ENCODE measurements around the gene GSK3B. TPM values are rescaled to one million over a fixed set of nuclear protein-coding genes. Genes with fewer than 3 reads are reported as not detected.

The GSK3B gene
- total RNA-seq, 1 experiment from 2014 or later: 56.6 TPM

DNA sequence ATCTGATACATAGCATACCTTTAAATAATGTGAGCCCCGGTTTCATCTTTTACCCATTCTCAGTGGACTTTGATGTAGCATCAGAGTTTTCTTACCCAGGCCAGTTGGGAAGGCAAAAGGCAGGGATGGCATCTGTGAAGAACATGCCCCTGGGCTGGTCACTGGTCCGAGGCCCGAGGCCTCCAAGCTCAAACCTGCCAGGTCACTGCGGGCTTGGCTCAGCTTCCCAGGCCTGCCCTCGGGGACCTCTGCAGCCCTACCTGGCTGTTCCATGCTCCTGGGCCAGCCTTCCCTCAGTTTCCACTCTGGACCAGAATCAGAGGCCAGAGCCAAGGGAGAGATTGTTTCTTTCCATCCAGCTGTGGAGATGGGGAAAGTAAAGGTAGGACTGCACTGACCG, 285.4 kb downstream of the GSK3B start:
- no peaks in the 10 kb centered on the region for H3K36me3 ChIP-seq (ENCODE audit: insufficient read depth, low read length, poor library complexity, severe bottlenecking)
- ChIA-PET POLR2A (ENCODE audit: low non-redundant PET) (no interaction called here), CTCF (interaction anchor here (0.5 kb wide), 1 partner anchor 151 kb away, joined by 5 read pairs; no protein-coding TSS in a partner anchor)
- no peak for TF ChIP-seq EZH2 (IDR thresholded peaks at IDR 0.05; ENCODE audit: borderline replicate concordance, low read depth, low read length, poor library complexity, severe bottlenecking)
- TF ChIP-seq, protein P1, sequence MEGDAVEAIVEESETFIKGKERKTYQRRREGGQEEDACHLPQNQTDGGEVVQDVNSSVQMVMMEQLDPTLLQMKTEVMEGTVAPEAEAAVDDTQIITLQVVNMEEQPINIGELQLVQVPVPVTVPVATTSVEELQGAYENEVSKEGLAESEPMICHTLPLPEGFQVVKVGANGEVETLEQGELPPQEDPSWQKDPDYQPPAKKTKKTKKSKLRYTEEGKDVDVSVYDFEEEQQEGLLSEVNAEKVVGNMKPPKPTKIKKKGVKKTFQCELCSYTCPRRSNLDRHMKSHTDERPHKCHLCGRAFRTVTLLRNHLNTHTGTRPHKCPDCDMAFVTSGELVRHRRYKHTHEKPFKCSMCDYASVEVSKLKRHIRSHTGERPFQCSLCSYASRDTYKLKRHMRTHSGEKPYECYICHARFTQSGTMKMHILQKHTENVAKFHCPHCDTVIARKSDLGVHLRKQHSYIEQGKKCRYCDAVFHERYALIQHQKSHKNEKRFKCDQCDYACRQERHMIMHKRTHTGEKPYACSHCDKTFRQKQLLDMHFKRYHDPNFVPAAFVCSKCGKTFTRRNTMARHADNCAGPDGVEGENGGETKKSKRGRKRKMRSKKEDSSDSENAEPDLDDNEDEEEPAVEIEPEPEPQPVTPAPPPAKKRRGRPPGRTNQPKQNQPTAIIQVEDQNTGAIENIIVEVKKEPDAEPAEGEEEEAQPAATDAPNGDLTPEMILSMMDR (conservative IDR thresholded peaks at IDR 0.05; ENCODE audit: low read depth, low read length): no peak
- intact Hi-C loops (cut with micrococcal nuclease; ENCODE audit: unreplicated experiment): no loop called here
- H3K9me3 ChIP-seq (ENCODE audit: low read depth, low read length, poor library complexity, severe bottlenecking): no peaks in the 10 kb centered on the region
- H3K27ac ChIP-seq (ENCODE audit: low read depth, low read length, poor library complexity, severe bottlenecking): no peak overlapping the region
- H3K4me1 ChIP-seq (ENCODE audit: insufficient read depth, low read length, poor library complexity, severe bottlenecking): no peaks in the 10 kb centered on the region
- BruUV-seq (replicated peaks): no TSS peak
- no peak for DNase-seq (ENCODE audit: low spot score)
- H3K27me3 ChIP-seq (replicated peaks; ENCODE audit: insufficient read depth, low read depth, low read length, poor library complexity): no peaks in the 10 kb centered on the region
- no peak overlapping the region for H3K4me3 ChIP-seq (ENCODE audit: low read depth, low read length, poor library complexity, severe bottlenecking)

DNA sequence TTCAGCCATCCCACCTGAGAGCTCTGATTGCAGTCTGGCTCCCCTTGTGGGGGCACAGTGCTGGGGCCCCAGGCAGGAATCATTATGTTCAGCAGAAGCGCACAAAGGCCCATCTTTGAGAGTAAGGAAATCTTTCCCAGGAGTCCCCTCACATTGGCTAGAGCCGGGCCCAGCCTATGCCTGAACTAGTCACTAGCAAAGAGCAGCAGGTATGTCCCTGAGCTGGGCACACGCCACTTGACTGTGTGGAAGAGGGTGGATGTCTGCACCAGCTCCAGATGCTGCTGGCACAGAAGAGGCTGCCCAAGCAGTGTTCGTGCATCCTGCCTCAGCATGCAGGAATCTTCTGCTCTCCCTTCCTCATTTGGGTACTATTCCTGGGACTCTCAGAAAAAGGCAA, 286.0 kb downstream of the GSK3B start:
- BruUV-seq (replicated peaks): no TSS peak
- intact Hi-C loops (cut with micrococcal nuclease; ENCODE audit: unreplicated experiment): no loop called here
- H3K27me3 ChIP-seq (replicated peaks; ENCODE audit: insufficient read depth, low read depth, low read length, poor library complexity): no peaks in the 10 kb centered on the region
- no peaks in the 10 kb centered on the region for H3K9me3 ChIP-seq (ENCODE audit: low read depth, low read length, poor library complexity, severe bottlenecking)
- no peak for TF ChIP-seq EZH2 (IDR thresholded peaks at IDR 0.05; ENCODE audit: borderline replicate concordance, low read depth, low read length, poor library complexity, severe bottlenecking)
- TF ChIP-seq, protein P1 (conservative IDR thresholded peaks at IDR 0.05; ENCODE audit: low read depth, low read length): no peak
- CTCF ChIA-PET: interaction anchor here (0.5 kb wide), 1 partner anchor 152 kb away, joined by 5 read pairs; no protein-coding TSS in a partner anchor
- H3K4me1 ChIP-seq (ENCODE audit: insufficient read depth, low read length, poor library complexity, severe bottlenecking): no peaks in the 10 kb centered on the region
- no peaks in the 10 kb centered on the region for H3K36me3 ChIP-seq (ENCODE audit: insufficient read depth, low read length, poor library complexity, severe bottlenecking)
- no peak for DNase-seq (ENCODE audit: low spot score)
- no peak overlapping the region for H3K27ac ChIP-seq (ENCODE audit: low read depth, low read length, poor library complexity, severe bottlenecking)
- H3K4me3 ChIP-seq (ENCODE audit: low read depth, low read length, poor library complexity, severe bottlenecking): no peak overlapping the region
- POLR2A ChIA-PET (ENCODE audit: low non-redundant PET): no interaction called here

DNA sequence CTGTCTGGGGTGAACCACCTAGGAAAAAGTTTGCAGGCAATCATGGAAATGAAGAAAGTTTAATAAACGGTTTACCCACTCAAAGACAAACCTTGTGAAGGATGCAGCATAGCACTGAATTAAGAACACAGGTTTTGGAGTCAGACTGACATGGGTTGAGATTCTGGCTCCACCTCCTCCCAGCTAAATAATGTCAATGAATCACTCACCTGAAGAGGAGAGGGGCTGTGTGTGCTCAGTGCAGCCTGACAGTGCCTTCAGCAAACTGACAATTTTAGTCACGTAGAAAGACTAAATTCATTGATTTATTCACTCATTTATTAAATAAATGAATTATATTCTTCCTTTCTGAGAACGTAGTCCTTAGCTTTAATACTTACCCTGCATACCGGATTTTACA, 293.4 kb downstream of the GSK3B start:
- H3K36me3 ChIP-seq (ENCODE audit: insufficient read depth, low read length, poor library complexity, severe bottlenecking): no peaks in the 10 kb centered on the region
- no peaks in the 10 kb centered on the region for H3K4me1 ChIP-seq (ENCODE audit: insufficient read depth, low read length, poor library complexity, severe bottlenecking)
- no peaks in the 10 kb centered on the region for H3K9me3 ChIP-seq (ENCODE audit: low read depth, low read length, poor library complexity, severe bottlenecking)
- no peak overlapping the region for H3K4me3 ChIP-seq (ENCODE audit: low read depth, low read length, poor library complexity, severe bottlenecking)
- ChIA-PET POLR2A (ENCODE audit: low non-redundant PET) (no interaction called here), CTCF (no interaction called here)
- H3K27me3 ChIP-seq (replicated peaks; ENCODE audit: insufficient read depth, low read depth, low read length, poor library complexity): peaks cover 39% of the 10 kb centered on the region
- no peak for DNase-seq (ENCODE audit: low spot score)
- intact Hi-C loops (cut with micrococcal nuclease; ENCODE audit: unreplicated experiment): no loop called here
- TF ChIP-seq EZH2 (IDR thresholded peaks at IDR 0.05; ENCODE audit: borderline replicate concordance, low read depth, low read length, poor library complexity, severe bottlenecking): no peak
- TF ChIP-seq, protein P1 (conservative IDR thresholded peaks at IDR 0.05; ENCODE audit: low read depth, low read length): no peak
- BruUV-seq (replicated peaks): no TSS peak
- no peak overlapping the region for H3K27ac ChIP-seq (ENCODE audit: low read depth, low read length, poor library complexity, severe bottlenecking)
